Measurements from ENCODE around the gene ABHD5.
"Not testable (repeated sequence)": the region's sequence is repeated elsewhere in the genome, so short reads cannot be mapped to it uniquely, and the experiment has no call there.

ABHD5 gene

GRCh38 chr3:43690400-43691119, at the start of gene ABHD5:
TSS of gene ABHD5 (plus strand) at chr3:43690938. CDS start at chr3:43690993, 55 bp downstream.
- DNase-seq (ENCODE audit: low read depth), result peak; percentile 70

GRCh38 chr3:43641306-43642114, 49.2 kb upstream of the ABHD5 start:
- DNase-seq (ENCODE audit: low read depth), result no peak

- no peak for DNase-seq (ENCODE audit: low read depth)
Measured at GRCh38 chr3:43644443-43644842, 46.3 kb upstream of the ABHD5 start.

- no peak for DNase-seq (ENCODE audit: low read depth)
Measured at GRCh38 chr3:43647331-43648166, 43.2 kb upstream of the ABHD5 start.

- DNase-seq (ENCODE audit: low read depth), result no peak
Measured at GRCh38 chr3:43648957-43649356, 41.8 kb upstream of the ABHD5 start.

GRCh38 chr3:43649365-43649968, 41.3 kb upstream of the ABHD5 start:
- DNase-seq (ENCODE audit: low read depth), result no peak

- no peak for DNase-seq (ENCODE audit: low read depth)
Measured at GRCh38 chr3:43650345-43650744, 40.4 kb upstream of the ABHD5 start.

GRCh38 chr3:43656390-43656789, 34.3 kb upstream of the ABHD5 start:
- not testable (repeated sequence) for DNase-seq (ENCODE audit: low read depth)

DNA sequence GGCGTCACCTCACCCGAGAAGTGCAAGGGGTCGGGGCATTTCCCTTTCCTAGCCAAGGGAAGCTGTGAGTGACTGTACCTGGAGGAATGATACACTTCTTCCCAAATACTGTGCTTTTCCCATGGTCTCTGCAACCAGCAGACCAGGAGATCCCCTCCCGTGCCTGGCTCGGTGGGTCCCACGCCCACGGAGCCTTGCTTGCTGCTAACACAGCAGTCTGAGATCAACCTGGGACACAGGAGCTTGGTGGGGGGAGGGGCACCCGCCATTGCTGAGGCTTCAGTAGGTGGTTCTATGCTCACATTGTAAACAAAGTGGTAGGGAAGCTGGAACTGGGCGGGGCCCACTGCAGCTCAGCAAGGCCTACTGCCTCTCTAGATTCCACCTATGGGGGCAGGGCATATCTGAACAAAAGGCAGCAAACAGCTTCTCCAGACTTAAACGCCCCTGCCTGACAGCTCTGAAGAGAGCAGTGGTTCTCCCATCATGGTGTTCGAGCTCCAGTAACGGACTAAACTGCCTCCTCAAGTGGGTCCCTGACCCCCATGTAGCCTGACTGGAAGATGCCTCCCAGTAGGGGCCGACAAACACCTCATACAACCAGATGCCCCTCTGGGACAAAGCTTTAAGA, 31.4 kb upstream of the ABHD5 start:
- no peak for DNase-seq (ENCODE audit: low read depth)

DNA sequence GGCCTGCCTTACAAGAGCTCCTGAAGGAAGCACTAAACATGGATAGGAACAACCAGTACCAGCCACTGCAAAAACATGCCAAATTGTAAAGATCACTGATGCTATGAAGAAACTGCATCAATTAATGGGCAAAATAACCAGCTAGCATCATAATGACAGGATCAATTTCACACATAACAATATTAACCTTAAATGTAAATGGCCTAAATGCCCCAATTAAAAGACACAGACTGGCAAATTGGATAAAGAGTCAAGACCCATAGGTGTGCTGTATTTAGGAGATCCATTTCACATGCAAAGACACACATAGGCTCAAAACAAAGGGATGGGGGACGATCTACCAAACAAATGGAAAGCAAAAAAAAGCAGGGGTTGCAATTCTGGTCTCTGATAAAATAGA, 29.4 kb upstream of the ABHD5 start:
- DNase-seq (ENCODE audit: low read depth), result not testable (repeated sequence)

- DNase-seq (ENCODE audit: low read depth), result not testable (repeated sequence)
Measured at GRCh38 chr3:43665011-43665410, 25.7 kb upstream of the ABHD5 start.

DNA sequence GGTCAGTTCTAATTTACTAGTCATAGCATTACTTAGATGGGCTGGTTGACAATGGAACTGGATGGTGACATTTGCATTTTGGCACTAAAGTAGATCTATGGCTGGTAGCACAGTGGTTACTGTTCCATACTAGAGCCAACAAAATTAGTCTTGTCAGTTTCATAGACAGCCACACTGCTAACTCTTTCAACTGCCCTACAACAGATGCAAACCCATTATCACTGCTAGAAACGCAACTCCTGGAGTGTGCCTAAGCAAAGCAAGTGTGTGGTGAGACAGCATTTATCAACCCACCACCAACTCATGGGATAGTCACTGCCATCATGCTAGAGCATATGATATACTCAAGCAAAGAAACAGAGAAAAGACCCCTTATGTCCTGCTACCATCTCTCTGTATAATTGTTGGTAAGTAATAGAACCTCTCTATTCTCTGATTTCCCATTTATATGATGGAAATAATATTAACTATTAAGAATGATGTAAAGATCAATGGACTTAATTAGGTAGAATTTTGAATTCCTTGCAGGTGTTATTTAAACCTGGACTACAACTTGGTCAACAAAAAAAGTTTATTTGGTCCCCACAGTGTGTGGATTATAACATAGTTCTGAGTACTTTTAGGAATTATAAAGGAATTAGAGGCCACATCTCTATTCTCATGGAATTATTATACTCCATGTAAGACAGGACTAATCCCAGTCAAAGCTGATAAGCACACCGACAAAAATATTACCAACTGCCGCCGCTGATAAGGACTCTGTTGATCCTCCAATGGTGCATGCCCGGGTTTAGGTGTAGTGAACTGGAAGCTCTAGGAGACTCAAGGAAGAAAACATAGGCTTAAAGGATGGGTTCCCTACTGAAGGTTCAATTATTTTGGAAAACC, 19.9 kb upstream of the ABHD5 start:
- DNase-seq (ENCODE audit: low read depth), result no peak

DNA sequence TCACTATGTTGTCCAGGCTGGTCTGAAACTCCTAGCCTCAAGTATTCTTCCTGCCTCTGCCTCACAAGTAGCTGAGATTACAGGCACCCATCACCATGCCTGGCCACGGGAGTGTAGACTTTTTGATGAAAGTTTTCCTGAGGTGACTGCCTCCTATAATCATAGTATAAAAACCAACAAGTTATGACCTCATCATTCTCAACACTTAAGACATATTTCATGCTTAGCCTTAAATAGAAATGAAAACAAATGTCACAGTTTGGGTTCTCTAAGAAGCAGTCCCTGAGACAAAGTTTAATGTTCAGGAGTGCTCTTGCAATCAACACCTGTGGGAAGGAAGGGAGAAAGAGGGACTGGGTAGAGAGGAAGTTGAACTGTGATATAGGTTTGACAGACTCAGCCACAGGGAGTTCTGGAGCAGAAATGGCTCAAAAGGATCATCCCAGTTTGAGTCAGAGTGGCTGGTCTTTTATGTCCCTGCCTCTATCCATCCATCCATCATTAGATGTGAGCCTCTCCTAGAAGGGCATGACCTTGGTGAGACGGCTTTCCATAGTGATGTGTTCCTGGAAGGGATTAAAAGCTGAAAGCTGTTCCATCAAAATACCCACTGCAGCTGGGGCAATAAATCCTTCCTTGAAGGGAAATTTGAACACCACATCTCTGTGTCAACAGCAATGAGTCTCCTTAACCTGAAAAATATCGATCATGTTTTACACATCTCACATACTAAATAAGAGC, 16.2 kb upstream of the ABHD5 start:
- DNase-seq (ENCODE audit: low read depth), result no peak

DNA sequence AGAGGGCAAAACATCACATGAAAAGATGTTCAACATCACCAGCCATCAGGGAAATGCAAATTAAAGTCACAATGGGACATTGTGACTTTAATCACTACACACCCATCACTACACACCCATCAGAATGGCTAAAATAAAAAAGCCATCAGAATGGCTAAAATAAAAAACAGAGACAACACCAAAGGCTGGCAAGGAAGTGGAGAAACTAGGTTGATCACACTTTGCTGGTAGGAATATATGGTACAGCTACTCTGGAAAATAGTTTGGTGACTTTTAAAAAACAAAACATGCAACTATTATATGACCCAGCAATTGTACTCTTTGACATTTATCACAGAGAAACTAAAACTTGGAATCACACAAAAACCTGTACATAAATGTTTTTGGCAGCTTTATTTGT, 15.1 kb upstream of the ABHD5 start:
- no peak for DNase-seq (ENCODE audit: low read depth)

GRCh38 chr3:43676441-43676840, 14.3 kb upstream of the ABHD5 start:
- DNase-seq (ENCODE audit: low read depth), result no peak

DNA sequence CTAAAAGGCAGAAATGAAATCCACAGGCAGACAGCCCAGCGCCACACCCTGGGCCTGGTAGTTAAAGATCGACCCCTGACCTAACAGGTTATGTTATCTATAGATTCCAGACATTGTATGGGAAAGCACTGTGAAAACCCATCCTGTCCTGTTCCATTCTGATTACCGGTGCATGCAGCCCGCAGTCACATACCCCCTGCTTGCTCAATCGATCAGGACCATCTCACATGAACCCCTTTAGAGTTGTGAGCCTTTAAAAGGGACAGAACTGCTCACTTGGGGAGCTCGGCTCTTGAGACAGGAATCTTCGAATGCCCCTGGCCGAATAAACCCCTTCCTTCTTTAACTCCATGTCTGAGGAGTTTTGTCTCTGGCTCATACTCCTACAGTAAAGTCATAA, 12.4 kb upstream of the ABHD5 start:
- not testable (repeated sequence) for DNase-seq (ENCODE audit: low read depth)

GRCh38 chr3:43678887-43679449, 11.8 kb upstream of the ABHD5 start:
- DNase-seq (ENCODE audit: low read depth), result not testable (repeated sequence)

GRCh38 chr3:43680857-43681256, 9.9 kb upstream of the ABHD5 start:
- not testable (repeated sequence) for DNase-seq (ENCODE audit: low read depth)

DNA sequence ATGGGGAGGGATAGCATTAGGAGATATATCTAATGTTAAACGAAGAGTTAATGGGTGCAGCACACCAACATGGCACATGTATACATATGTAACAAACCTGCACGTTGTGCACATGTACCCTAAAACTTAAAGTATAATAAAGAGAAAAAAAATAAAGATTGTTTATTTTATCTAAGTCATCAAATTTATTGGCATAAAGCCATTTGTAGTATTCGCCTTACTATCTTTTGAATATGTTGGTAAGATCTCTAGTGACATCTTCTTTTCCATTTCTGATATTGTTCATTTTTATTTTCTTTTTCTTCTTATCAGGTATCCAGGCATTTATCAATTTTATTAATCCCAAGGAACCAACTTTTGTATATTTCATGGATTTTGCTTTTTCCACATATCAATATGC, 5.8 kb upstream of the ABHD5 start:
- no peak for DNase-seq (ENCODE audit: low read depth)

Data from non-pigmented ciliary epithelial cell (primary cell).